ENCODE measurements around the gene PLEKHD1.

- TF ChIP-seq, protein P1, sequence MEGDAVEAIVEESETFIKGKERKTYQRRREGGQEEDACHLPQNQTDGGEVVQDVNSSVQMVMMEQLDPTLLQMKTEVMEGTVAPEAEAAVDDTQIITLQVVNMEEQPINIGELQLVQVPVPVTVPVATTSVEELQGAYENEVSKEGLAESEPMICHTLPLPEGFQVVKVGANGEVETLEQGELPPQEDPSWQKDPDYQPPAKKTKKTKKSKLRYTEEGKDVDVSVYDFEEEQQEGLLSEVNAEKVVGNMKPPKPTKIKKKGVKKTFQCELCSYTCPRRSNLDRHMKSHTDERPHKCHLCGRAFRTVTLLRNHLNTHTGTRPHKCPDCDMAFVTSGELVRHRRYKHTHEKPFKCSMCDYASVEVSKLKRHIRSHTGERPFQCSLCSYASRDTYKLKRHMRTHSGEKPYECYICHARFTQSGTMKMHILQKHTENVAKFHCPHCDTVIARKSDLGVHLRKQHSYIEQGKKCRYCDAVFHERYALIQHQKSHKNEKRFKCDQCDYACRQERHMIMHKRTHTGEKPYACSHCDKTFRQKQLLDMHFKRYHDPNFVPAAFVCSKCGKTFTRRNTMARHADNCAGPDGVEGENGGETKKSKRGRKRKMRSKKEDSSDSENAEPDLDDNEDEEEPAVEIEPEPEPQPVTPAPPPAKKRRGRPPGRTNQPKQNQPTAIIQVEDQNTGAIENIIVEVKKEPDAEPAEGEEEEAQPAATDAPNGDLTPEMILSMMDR (IDR thresholded peaks at IDR 0.05) = no peak
- no peak for TF ChIP-seq POLR2A (IDR thresholded peaks at IDR 0.05)
These were observed 11.3 kb upstream of the PLEKHD1 start for GRCh38 chr14:69473260-69473659.

Measured in esophagus squamous epithelium (tissue), 4 donors.